ENCODE measurements around the gene DYNLT2.

DYNLT2 gene

DNA sequence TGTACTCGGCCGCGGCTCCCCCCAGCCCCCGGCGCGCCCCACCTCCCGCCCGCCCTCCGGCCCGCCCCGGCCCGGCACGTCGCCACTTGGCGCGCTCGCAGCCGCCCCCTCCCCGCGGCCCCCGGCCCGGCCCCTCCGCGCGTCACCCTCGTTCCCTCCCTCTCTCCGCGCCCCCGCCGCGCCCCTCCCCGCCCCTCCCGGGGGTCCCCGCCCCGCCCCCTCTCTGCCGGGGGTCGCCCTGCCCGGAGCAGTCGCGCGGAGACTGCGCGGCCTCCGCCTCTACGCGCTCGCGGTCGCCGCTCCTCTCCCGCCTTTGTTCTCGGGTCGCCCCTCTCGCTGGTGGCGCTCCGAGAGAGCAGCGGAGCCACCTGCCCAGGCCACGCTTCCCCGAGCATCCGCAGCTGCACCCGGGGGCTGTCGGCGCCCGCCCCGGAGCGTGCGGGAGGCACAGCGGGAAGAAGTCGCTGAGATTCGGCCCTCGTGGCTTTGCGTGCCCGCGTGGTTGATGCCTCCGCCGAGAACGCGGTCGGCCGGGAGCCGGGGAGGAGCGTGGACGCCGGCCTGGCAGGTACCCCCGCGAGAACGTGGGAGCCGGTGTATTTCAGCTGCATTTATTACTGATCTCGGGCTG, 26.8 kb downstream of the DYNLT2 start, which contains the start of gene PHF10:
PHF10 (minus strand) TSS at position 7 of the 631 bp plus-strand sequence. CDS start 569 bp downstream, outside the sequence.
- TF ChIP-seq, protein P1, sequence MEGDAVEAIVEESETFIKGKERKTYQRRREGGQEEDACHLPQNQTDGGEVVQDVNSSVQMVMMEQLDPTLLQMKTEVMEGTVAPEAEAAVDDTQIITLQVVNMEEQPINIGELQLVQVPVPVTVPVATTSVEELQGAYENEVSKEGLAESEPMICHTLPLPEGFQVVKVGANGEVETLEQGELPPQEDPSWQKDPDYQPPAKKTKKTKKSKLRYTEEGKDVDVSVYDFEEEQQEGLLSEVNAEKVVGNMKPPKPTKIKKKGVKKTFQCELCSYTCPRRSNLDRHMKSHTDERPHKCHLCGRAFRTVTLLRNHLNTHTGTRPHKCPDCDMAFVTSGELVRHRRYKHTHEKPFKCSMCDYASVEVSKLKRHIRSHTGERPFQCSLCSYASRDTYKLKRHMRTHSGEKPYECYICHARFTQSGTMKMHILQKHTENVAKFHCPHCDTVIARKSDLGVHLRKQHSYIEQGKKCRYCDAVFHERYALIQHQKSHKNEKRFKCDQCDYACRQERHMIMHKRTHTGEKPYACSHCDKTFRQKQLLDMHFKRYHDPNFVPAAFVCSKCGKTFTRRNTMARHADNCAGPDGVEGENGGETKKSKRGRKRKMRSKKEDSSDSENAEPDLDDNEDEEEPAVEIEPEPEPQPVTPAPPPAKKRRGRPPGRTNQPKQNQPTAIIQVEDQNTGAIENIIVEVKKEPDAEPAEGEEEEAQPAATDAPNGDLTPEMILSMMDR (IDR thresholded peaks at IDR 0.05; ENCODE audit: low read depth, low read length): no peak
- Histone ChIP-seq H3K4me3 (ENCODE audit: low read depth, low read length) (peak within 1 kb of the TSS; percentile 85), H3K36me3 (no peaks in the 10 kb centered on the region), H3K27me3 (no peaks in the 10 kb centered on the region), H3K4me1 (peaks cover 5% of the 10 kb centered on the region; the same call in 1 of the 2 replicates), H3K9me3 (no peaks in the 10 kb centered on the region)
- DNase-seq: peak; percentile 90

DNA sequence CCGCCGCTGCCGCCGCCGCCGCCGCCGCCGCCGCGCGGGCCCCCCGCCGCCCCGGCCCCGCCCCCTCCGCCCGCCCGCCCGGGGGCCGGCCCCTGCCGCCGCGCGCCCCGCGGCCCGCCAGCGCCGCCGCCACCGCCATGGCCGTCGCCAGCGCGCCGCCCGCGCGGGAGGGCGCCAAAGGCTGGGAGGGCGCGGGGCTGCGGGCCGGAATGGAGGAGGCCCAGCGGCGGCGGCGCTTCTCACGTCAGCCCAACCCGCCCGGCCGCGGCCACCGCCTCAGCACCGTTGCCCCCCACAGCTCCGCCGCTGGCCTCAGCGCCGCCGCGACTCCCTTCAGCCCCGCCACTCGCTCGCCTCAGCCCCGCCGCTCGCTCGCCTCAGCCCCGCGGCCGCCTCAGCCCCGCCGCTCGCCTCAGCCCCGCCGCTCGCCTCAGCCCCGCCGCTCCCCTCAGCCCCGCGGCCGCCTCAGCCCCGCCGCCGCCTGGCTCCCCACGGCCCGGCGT, 27.3 kb downstream of the DYNLT2 start:
- Histone ChIP-seq H3K4me3 (ENCODE audit: low read depth, low read length) (peak overlapping the region; percentile 24; the same call in 1 of the 2 replicates), H3K36me3 (no peaks in the 10 kb centered on the region), H3K4me1 (peaks cover 8% of the 10 kb centered on the region; the same call in 1 of the 2 replicates), H3K27me3 (no peaks in the 10 kb centered on the region), H3K9me3 (no peaks in the 10 kb centered on the region)
- peak; percentile 56 for DNase-seq
- TF ChIP-seq, protein P1 (IDR thresholded peaks at IDR 0.05; ENCODE audit: low read depth, low read length): no peak

DNA sequence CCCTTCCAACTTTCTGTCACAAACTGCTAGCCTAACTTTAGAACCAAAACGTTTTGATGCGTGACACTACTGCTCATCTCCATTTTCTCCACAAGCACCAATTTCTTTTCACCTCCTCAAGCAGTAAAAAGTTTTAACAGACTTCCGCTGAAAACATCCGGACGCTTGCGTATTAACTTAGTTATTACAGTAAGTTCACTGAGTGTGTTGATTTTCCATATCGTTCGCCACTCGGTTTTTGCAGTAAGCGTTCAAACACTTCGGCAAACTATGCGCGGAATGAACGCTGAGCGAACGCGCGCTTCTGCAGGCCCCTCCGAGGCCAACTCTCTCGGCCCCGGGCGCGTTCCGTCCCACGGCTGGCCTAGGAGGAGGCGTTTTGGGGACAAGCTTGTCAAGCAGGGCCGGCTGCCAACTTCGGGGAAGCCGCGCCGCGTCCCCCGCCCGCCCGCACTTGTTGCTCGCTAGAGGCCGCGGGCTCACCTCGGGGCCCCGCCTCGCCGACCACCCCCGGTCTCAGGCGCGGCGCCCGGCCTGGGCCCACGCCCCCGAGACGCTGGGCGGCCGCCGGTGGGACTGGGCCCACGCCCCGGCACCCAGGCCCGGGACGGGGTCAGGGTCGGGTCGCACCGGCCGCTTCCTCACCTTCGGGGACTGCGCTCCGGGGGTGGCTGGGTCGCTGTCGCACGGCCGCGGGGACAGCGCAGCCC, 28.0 kb downstream of the DYNLT2 start:
- peak overlapping the region; percentile 84 for H3K4me3 ChIP-seq (ENCODE audit: low read depth, low read length)
- DNase-seq: peak; percentile 66
- H3K4me1 ChIP-seq: peaks cover 8% of the 10 kb centered on the region; the same call in 1 of the 2 replicates
- no peaks in the 10 kb centered on the region for H3K36me3 ChIP-seq
- TF ChIP-seq, protein P1 (IDR thresholded peaks at IDR 0.05; ENCODE audit: low read depth, low read length): no peak
- H3K9me3 ChIP-seq: no peaks in the 10 kb centered on the region
- no peaks in the 10 kb centered on the region for H3K27me3 ChIP-seq

DNA sequence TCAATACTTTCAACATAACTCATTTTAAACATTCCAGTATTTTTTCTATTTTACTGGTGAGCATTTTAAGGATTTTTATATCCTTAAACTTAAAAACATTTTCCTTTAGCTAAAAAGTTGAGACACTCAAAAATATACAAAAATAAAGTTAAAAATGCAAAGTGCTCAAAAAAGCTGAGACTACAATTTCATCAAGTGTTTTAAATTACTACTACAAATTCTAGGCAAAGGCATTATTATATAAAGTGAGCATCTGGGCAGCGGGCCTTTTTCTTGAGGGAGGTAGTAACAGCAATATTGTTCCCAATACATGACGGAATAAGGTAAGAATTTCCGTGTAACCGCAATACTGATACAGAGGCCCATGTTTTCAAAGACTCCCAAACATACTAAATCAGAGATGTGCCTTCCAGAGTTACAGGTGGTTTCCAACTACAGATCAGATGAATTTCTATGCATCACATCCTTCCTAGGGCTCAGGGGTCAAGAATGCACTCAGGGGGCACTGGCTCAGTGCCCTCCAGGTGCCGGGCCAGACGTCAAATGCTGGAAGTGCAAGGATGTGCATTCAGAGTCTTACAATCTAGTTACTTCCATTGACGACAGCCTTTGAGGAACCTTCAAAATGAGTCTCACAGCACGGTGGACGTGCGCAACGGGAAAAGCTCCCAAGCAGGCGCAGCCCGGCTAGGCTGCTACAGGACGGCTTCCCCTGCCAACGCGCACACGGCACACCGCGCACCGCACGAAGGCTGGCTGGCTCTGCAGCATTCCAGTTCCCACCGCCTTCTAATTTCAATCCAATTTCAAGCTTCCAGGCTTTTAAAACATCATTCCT, 28.8 kb downstream of the DYNLT2 start:
- Histone ChIP-seq H3K4me3 (ENCODE audit: low read depth, low read length) (peak overlapping the region; percentile 84), H3K27me3 (no peaks in the 10 kb centered on the region), H3K36me3 (peaks cover under 1% of the 10 kb centered on the region; the same call in 1 of the 2 replicates), H3K4me1 (peaks cover 8% of the 10 kb centered on the region; the same call in 1 of the 2 replicates), H3K9me3 (no peaks in the 10 kb centered on the region)
- peak; percentile 38 for DNase-seq
- TF ChIP-seq, protein P1 (IDR thresholded peaks at IDR 0.05; ENCODE audit: low read depth, low read length): no peak

DNA sequence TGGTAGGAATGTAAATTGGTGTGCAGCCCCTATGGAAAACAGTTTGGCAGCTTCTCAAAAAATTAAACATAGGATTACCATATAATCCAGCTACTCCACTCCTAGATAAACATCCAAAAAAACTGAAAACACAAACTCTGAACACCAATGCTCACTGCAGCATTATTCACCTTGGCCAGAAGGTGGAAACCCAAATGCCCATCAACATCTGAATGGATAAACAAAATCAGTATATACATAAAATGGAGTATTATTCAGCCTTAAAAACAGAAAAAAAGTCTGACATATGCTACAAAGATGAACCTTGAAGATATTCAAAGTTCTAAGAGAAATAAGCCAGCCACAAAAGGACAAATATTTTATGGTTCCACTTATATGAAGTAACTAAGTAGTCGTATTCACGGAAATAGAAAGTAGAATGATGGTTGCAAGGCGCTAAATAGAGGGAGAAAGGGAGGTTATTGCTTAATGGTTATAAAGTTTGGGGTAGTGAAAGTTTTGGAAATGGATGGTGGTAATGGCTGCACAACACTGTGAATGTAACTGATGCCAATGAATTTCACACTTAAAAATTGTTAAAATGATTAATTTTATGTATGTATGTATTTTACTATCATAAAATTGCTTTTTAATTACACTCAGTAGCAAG, 31.0 kb downstream of the DYNLT2 start:
- Histone ChIP-seq H3K4me1 (peaks cover 8% of the 10 kb centered on the region; the same call in 1 of the 2 replicates), H3K27me3 (no peaks in the 10 kb centered on the region), H3K9me3 (no peaks in the 10 kb centered on the region), H3K36me3 (peaks cover 23% of the 10 kb centered on the region), H3K4me3 (ENCODE audit: low read depth, low read length) (no peak overlapping the region)
- no peak for DNase-seq
- TF ChIP-seq, protein P1 (IDR thresholded peaks at IDR 0.05; ENCODE audit: low read depth, low read length): peak; percentile 28
